Measurements from ENCODE around the gene TASOR2.

DNA sequence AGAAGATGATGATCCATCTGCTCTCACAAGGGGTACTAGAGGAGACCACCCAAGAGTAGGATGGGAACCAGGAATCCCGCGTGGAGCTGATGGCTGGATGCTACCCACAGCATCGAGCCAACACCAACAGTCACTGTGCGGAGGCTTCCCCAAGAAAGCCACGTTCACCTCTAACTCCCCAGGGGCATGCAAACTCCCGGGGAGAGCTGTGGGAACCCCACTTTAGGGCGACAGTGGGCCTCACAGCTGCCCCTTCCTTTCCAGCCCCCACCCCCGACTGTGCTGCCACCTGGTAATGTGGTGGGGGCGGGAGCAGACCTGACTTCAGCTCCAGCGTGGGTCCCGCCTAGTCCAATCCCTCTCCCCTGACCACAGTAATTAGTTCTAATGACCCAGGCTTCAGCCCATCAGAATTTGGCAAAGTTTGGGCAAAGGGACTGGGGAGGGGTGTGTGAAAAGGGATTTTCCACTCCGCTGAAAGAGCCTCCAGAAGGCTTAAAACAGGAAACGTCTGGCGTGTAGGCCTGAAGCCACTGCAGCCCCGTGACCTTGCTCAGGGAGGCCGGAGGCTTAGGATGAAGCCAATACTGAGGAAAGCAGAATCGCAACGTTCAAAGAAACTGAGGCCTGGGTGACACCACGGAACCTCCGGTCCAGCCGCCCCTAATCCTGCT is 38.6 kb upstream of the TASOR2 start:
- TF ChIP-seq, protein P1, sequence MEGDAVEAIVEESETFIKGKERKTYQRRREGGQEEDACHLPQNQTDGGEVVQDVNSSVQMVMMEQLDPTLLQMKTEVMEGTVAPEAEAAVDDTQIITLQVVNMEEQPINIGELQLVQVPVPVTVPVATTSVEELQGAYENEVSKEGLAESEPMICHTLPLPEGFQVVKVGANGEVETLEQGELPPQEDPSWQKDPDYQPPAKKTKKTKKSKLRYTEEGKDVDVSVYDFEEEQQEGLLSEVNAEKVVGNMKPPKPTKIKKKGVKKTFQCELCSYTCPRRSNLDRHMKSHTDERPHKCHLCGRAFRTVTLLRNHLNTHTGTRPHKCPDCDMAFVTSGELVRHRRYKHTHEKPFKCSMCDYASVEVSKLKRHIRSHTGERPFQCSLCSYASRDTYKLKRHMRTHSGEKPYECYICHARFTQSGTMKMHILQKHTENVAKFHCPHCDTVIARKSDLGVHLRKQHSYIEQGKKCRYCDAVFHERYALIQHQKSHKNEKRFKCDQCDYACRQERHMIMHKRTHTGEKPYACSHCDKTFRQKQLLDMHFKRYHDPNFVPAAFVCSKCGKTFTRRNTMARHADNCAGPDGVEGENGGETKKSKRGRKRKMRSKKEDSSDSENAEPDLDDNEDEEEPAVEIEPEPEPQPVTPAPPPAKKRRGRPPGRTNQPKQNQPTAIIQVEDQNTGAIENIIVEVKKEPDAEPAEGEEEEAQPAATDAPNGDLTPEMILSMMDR (IDR thresholded peaks at IDR 0.05), result no peak
- no peak for TF ChIP-seq POLR2A (IDR thresholded peaks at IDR 0.05)

Data from transverse colon (tissue), 3 donors.